ENCODE data around the gene ZNF576.

- TF ChIP-seq CTCF (IDR thresholded peaks at IDR 0.05) (peak in 2 of 5 experiments; percentile 5 to 14), POLR2A (IDR thresholded peaks at IDR 0.05) (no peak), EP300 (IDR thresholded peaks at IDR 0.05) (no peak)
Measured at GRCh38 chr19:43599635-43600295, 3.4 kb downstream of the ZNF576 start.

All from tibial nerve (tissue), 4 donors.